ENCODE measurements around the gene NIP7.

GRCh38 chr16:69378036-69378435, 38.5 kb downstream of the NIP7 start:
- TF ChIP-seq, protein P1, sequence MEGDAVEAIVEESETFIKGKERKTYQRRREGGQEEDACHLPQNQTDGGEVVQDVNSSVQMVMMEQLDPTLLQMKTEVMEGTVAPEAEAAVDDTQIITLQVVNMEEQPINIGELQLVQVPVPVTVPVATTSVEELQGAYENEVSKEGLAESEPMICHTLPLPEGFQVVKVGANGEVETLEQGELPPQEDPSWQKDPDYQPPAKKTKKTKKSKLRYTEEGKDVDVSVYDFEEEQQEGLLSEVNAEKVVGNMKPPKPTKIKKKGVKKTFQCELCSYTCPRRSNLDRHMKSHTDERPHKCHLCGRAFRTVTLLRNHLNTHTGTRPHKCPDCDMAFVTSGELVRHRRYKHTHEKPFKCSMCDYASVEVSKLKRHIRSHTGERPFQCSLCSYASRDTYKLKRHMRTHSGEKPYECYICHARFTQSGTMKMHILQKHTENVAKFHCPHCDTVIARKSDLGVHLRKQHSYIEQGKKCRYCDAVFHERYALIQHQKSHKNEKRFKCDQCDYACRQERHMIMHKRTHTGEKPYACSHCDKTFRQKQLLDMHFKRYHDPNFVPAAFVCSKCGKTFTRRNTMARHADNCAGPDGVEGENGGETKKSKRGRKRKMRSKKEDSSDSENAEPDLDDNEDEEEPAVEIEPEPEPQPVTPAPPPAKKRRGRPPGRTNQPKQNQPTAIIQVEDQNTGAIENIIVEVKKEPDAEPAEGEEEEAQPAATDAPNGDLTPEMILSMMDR (IDR thresholded peaks at IDR 0.05; ENCODE audit: poor library complexity), result no peak
- no peak for TF ChIP-seq EZH2phosphoT487 (IDR thresholded peaks at IDR 0.05; ENCODE audit: low read depth, severe bottlenecking, unreplicated experiment)
- no peak for TF ChIP-seq EZH2 (IDR thresholded peaks at IDR 0.05; ENCODE audit: borderline replicate concordance)
